CD14-positive monocyte (primary cell): ENCODE measurements around the gene AHNAK. TPM values are rescaled to one million over a fixed set of nuclear protein-coding genes. Genes with fewer than 3 reads are reported as not detected.
"Not testable (repeated sequence)": the region's sequence is repeated elsewhere in the genome, so short reads cannot be mapped to it uniquely, and the experiment has no call there.

Experiments
- DNase-seq, 3 donors: peaks; one replicate each; pipeline ENCODE4 v3.0.0-alpha.2; 2011 to 2022
- H2AFZ ChIP-seq: 2 replicates; pipeline ENCODE4 v1.6.0; 2012; ENCODE audit warnings: mild to moderate bottlenecking, low read depth, low read length, inconsistent platforms; ENCODE audit not compliant: insufficient read depth, poor library complexity, severe bottlenecking
- H3K27ac ChIP-seq, 2 donors: 1 replicate in 1 of 2; 2 replicates in 1 of 2; pipeline ENCODE4 v1.5.1; 2012 to 2013; ENCODE audit warnings: low read length in 2 of 2, control low read depth in 1 of 2, inconsistent platforms in 1 of 2, low read depth in 1 of 2, mild to moderate bottlenecking in 1 of 2
- H3K27me3 ChIP-seq, 2 donors: one replicate each; pipeline versions ENCODE4 v1.6.0 to v1.6.1; 2011 to 2013; ENCODE audit warnings: low read length in 2 of 2; ENCODE audit not compliant: control insufficient read depth in 2 of 2, insufficient read depth in 2 of 2
- H3K36me3 ChIP-seq, 2 donors: replicated peaks in 1 of 2; 1 replicate in 1 of 2; 2 replicates in 1 of 2; pipeline versions ENCODE4 v1.5.1 to v1.6.1; 2012 to 2013; ENCODE audit warnings: low read length in 2 of 2, control low read depth in 1 of 2, inconsistent platforms in 1 of 2, mild to moderate bottlenecking in 1 of 2; ENCODE audit not compliant: insufficient read depth in 2 of 2, control insufficient read depth in 1 of 2
- H3K4me1 ChIP-seq, 2 donors: 1 replicate in 1 of 2; 2 replicates in 1 of 2; pipeline versions ENCODE4 v1.5.1 to v1.6.1; 2012 to 2013; ENCODE audit warnings: low read length in 2 of 2, control low read depth in 1 of 2, inconsistent platforms in 1 of 2, mild to moderate bottlenecking in 1 of 2, moderate library complexity in 1 of 2; ENCODE audit not compliant: insufficient read depth in 2 of 2, control insufficient read depth in 1 of 2
- H3K4me2 ChIP-seq: replicated peaks from 2 replicates; pipeline ENCODE3; 2012; ENCODE audit warnings: low read length, moderate library complexity, mild to moderate bottlenecking; ENCODE audit not compliant: poor library complexity, severe bottlenecking; ENCODE audit errors: extremely low read depth
- H3K4me3 ChIP-seq, 3 experiments: fragments of 200-600 bp in 1 of 3; sonication (generic) in 1 of 3; replicated peaks in 1 of 3; 1 replicate in 2 of 3; 2 replicates in 1 of 3; pipeline ENCODE4 v1.5.1; 2011 to 2013; ENCODE audit warnings: low read length in 3 of 3, mild to moderate bottlenecking in 3 of 3, control low read depth in 2 of 3, low read depth in 2 of 3, inconsistent platforms in 1 of 3, moderate library complexity in 1 of 3
- H3K79me2 ChIP-seq: 2 replicates; pipeline ENCODE4 v1.6.0; 2012; ENCODE audit warnings: mild to moderate bottlenecking, control low read depth, inconsistent platforms, low read length, moderate library complexity; ENCODE audit not compliant: insufficient read depth
- H3K9ac ChIP-seq: 2 replicates; pipeline ENCODE4 v1.6.0; 2017; ENCODE audit warnings: low read length, mild to moderate bottlenecking; ENCODE audit not compliant: insufficient read depth, poor library complexity, severe bottlenecking
- H3K9me3 ChIP-seq, 2 donors: replicated peaks in 1 of 2; 1 replicate in 1 of 2; 2 replicates in 1 of 2; pipeline versions ENCODE4 v1.5.1 to v1.6.1; 2012 to 2013; ENCODE audit warnings: low read length in 2 of 2, control low read depth in 1 of 2; ENCODE audit not compliant: control insufficient read depth in 1 of 2, insufficient read depth in 1 of 2
- H4K20me1 ChIP-seq: 2 replicates; pipeline ENCODE4 v1.6.0; 2012; ENCODE audit warnings: mild to moderate bottlenecking, low read length, control low read depth, moderate library complexity; ENCODE audit not compliant: insufficient read depth
- H3K27ac Mint-ChIP-seq, 7 donors: one replicate each; pipeline ENCODE4 v1.8.0; 2020; ENCODE audit warnings: mild to moderate bottlenecking in 7 of 7, mixed read lengths in 7 of 7, moderate library complexity in 6 of 7, inconsistent platforms in 2 of 7
- H3K27me3 Mint-ChIP-seq, 3 donors: one replicate each; pipeline ENCODE4 v1.8.0; 2021 to 2022; ENCODE audit warnings: low read depth in 3 of 3, mild to moderate bottlenecking in 3 of 3, mixed read lengths in 3 of 3, moderate library complexity in 3 of 3, inconsistent platforms in 1 of 3
- H3K36me3 Mint-ChIP-seq, 2 donors: one replicate each; pipeline ENCODE4 v1.8.0; 2020; ENCODE audit warnings: mixed read lengths in 2 of 2, inconsistent platforms in 1 of 2, mild to moderate bottlenecking in 1 of 2
- H3K4me1 Mint-ChIP-seq: one replicate; pipeline ENCODE4 v1.8.0; 2020; ENCODE audit warnings: mild to moderate bottlenecking, mixed read lengths
- H3K4me3 Mint-ChIP-seq, 2 donors: one replicate each; pipeline ENCODE4 v1.8.0; 2020; ENCODE audit warnings: mild to moderate bottlenecking in 2 of 2, mixed read lengths in 2 of 2, moderate library complexity in 1 of 2
- H3K9me3 Mint-ChIP-seq, 7 donors: one replicate each; pipeline ENCODE4 v1.8.0; 2020 to 2022; ENCODE audit warnings: mixed read lengths in 7 of 7, mild to moderate bottlenecking in 6 of 7, moderate library complexity in 6 of 7, inconsistent platforms in 2 of 7
- CTCF ChIP-seq: fragments of 200-600 bp; IDR thresholded peaks from one replicate; pipeline ENCODE4 v1.8.0; 2022; ENCODE audit warnings: antibody characterized with exemption, mild to moderate bottlenecking
- WGBS: methylation state at CpG from one replicate; pipeline ENCODE4 v1.1.5; 2013; ENCODE audit warnings: missing lambda C conversion rate; ENCODE audit not compliant: insufficient coverage; 5-methylcytosine and 5-hydroxymethylcytosine counted together
- intact Hi-C, 2 donors: fragments of 100-400 bp; cut with micrococcal nuclease; formaldehyde crosslinking; loops; one replicate each; pipeline versions ENCODE4 v1.15.0 to v1.15.1; 2023
- polyA plus RNA-seq, 3 donors: library from polyadenylated mRNA; depleted of rRNA in 1 of 3; unstranded in 2 of 3; stranded (reverse) in 1 of 3; fragments of 300-500 nt in 2 of 3; fragments of >200 nt in 1 of 3; fragmentation: Illumina TruSeq in 2 of 3; gene quantifications; 1 replicate in 2 of 3; 2 replicates in 1 of 3; pipeline ENCODE4 v1.2.3, GENCODE V29; 2012 to 2021

Gene AHNAK
- polyA plus RNA-seq, 3 donors = 80.0 to 201 (median 103) TPM

GRCh38 chr11:62552485-62553079 is 6.0 kb upstream of the AHNAK start:
- no peak for TF ChIP-seq CTCF
- H3K4me1 ChIP-seq = peaks cover 74 to 75% of the 10 kb centered on the region in 2 donors
- no peaks in the 10 kb centered on the region for H3K9me3 ChIP-seq
- WGBS = 39% methylated on average over 4 of the region's 4 CpGs
- peak overlapping the region; percentile 0 to 72 (median 9) for H3K4me3 ChIP-seq
- peak overlapping the region; percentile 95 to 100 for H3K27ac ChIP-seq
- peak overlapping the region; percentile 92 for H3K9ac ChIP-seq
- no peaks in the 10 kb centered on the region for H3K27me3 ChIP-seq
- intact Hi-C loops = loop anchor here (1.0 to 5.0 kb wide), 2 partner anchors 9 to 585 kb away; partner anchors contain the start of gene FTH1 (in 1 of the 2)
- H3K79me2 ChIP-seq = peaks cover 25% of the 10 kb centered on the region
- DNase-seq = peak; percentile 65 to 71 (median 66)
- Mint-ChIP-seq H3K9me3 (no peaks in the 10 kb centered on the region), H3K4me1 (peaks cover 82% of the 10 kb centered on the region), H3K36me3 (peaks cover 5 to 7% of the 10 kb centered on the region in 2 donors), H3K27ac (peak overlapping the region; percentile 100), H3K4me3 (peak overlapping the region; percentile 70 to 84), H3K27me3 (peaks cover 2 to 28% (median 8%) of the 10 kb centered on the region in 3 donors)
- H3K4me2 ChIP-seq = peak overlapping the region; percentile 77
- H3K36me3 ChIP-seq = no peaks in the 10 kb centered on the region
- H4K20me1 ChIP-seq = peaks cover 8% of the 10 kb centered on the region
- no peak overlapping the region for H2AFZ ChIP-seq

GRCh38 chr11:62550478-62550877 is 3.9 kb upstream of the AHNAK start:
- not testable (repeated sequence) for H3K9me3 ChIP-seq, H3K4me3 ChIP-seq, H3K9ac ChIP-seq, H2AFZ ChIP-seq, DNase-seq, H3K36me3 Mint-ChIP-seq, H3K36me3 ChIP-seq, H3K4me2 ChIP-seq, H3K27me3 ChIP-seq, H3K4me3 Mint-ChIP-seq, H3K9me3 Mint-ChIP-seq
- H3K27me3 Mint-ChIP-seq = peaks cover 0 to 35% (median 10%) of the 10 kb centered on the region in 3 donors
- Histone ChIP-seq H3K27ac (peak overlapping the region in 1 of 2 donors; percentile 100), H4K20me1 (peaks cover 10% of the 10 kb centered on the region), H3K4me1 (peaks cover 61 to 62% of the 10 kb centered on the region in 2 donors), H3K79me2 (peaks cover 38% of the 10 kb centered on the region)
- peaks cover 68% of the 10 kb centered on the region for H3K4me1 Mint-ChIP-seq
- 100% methylated on average over 1 of the region's 2 CpGs for WGBS
- peak overlapping the region; percentile 100 for H3K27ac Mint-ChIP-seq
- intact Hi-C loops = loop anchor here in 1 of 2 donors (5.0 kb wide), 1 partner anchor 583 kb away; the partner anchor contains the start of gene FTH1
